IPS DF 19.7 (cell line): Measurements from ENCODE around the gene CLDN9.

Source experiments
- DNase-seq: peaks from one replicate; pipeline ENCODE4 v3.0.0-alpha.2; 2013; ENCODE audit warnings: low read depth, low spot score

The CLDN9 gene

DNA sequence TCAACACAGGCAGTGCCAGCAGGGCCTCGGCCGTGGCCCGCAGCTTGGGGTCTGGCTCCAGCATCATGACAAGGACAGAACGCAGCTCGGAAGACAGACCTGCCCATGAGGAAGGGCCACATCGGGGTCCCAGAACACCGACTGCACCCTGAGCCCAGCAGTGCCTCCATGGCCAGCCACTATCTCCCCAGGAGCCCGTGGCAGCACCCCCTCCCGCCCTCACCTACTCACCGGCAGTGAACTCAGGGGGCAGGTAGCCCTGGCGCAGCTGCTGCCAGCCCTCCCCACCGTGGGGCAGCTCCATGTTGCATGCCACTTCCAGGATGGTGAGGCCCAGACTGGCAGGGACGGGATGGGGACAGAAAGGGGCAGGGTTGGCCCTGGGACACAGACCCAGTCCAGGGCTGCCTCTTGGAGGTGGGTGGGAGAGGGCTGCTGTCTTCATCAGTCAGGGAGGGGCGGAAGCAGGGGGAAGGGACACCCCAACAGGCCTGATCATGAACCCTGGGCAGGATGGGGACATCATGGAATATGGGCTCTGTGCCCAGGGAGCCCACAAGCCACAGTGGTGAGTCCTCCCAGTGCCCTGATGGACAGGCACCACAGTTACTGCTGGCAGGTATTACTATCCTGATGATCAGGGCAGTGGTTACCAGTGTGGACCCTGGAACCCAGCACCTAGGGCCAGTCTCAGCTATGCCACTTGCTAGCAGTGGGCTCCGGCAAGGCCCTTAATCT lies 38.2 kb upstream of the CLDN9 start:
- DNase-seq, result no peak

DNA sequence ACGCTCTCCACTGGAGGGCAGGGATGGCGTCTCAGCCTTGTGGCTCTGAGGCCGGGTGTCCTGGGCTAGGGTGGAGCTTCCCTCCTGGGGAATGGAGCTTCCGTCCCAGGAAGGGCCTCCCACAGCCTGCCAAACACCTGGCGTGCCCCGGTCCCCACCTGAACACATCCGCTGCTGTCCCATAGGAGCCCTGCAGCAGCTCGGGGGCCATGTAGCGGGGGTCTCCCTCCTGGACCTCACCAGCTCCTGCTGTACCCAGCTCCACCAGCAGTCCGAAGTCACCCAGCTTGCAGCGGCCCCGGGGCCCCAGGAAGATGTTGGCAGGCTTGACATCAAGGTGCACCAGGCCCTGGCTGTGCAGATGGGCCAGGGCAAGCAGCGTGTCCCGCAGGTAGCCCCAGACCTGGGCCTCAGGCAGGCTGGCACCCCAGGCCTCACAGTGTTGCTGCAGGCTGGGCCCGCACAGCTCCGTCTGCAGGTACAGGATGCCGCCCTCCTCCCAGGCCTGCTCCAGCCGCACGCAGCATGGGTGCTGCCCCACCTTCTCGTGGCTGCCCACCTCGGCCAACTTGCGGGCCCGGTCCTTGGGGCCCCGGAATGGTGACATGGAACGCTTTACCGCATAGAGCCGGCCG lies 37.4 kb upstream of the CLDN9 start:
- no peak for DNase-seq

DNA sequence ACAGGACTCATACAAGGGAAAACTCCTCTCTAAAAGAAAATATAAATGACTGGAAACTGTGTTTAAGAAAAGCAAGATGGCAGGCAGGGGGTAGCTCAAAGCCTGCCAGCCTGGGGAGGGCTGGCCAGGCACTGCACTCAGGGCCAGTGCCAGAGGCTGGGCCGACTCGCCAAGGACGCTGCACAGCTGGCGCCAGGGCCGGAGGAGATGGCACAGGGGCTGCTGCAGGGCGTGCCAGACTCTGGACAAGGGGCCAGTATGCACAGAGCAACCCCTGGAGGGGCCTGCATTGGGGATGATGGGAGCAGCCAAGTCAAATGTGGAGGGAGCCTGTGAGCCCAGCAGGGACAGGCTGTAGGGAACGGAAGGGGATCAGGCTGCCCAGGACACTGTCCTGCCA lies 36.5 kb upstream of the CLDN9 start:
- no peak for DNase-seq

DNA sequence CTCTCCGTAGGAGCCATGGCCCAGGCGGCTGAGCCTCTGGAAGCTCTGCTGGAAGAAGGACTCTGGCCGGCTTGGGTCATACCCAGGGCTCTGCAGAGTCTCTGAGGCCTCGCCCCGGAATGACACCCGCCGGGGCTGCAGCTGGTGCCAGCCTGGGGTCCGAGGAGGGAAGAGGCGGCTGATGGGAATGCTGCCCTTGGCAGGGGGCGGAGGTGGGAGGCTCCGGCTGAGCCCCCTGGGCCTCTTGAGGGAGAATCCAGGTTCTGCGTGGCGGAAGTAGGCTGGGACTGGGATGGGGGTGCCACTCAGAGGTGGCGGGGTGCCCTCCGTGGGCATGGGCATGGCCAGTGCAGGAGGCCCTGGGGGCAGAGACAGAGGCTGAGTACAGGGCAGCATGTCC lies 36.0 kb upstream of the CLDN9 start:
- no peak for DNase-seq

DNA sequence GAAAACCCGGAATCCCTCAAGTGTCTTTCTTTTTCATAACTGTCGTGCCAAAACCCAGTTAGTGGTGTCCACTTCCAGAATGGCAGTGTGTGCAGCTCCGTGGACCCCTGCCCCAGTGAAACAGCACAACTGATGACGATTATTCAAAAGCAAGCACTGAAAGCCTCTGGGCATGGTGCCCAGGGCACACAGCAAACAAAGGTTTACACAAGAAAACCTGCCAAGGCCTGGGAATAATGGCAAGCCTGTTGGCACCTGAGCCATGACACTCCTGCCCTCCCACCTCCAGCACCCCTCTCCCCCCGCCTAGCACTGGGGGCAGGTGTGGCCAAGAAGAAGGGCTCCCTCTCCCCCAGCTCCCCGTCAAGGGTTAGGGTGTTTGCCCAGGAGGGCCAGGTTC lies 35.3 kb upstream of the CLDN9 start:
- no peak for DNase-seq

DNA sequence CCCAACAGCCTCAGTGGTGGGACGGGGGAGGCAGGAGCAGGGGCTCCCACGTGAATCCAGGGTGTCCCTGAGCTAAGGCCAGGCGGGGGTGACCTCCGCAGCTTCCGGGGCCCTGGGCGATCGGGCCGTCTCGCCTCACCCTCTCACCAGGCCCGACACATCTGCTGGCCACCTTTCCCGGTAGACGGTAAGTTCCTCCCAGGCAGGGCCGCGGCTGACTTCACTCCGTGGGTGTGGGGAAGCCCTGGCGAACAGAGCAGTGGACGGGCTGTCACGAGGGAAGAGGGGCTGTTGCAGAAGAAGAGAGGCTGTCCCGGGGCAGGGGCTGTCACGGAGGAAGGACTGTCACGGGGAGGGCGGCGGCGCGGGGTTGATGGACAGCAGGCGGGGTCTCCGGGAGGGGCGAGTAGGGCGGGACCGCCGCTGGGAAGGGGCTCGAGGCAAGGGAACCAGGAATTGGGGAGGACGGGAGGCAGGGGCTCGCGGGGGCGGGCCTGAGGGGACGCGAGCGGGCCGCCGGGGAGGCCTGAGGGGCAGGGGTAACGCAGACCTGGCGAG lies 33.0 kb upstream of the CLDN9 start:
- DNase-seq, result no peak

DNA sequence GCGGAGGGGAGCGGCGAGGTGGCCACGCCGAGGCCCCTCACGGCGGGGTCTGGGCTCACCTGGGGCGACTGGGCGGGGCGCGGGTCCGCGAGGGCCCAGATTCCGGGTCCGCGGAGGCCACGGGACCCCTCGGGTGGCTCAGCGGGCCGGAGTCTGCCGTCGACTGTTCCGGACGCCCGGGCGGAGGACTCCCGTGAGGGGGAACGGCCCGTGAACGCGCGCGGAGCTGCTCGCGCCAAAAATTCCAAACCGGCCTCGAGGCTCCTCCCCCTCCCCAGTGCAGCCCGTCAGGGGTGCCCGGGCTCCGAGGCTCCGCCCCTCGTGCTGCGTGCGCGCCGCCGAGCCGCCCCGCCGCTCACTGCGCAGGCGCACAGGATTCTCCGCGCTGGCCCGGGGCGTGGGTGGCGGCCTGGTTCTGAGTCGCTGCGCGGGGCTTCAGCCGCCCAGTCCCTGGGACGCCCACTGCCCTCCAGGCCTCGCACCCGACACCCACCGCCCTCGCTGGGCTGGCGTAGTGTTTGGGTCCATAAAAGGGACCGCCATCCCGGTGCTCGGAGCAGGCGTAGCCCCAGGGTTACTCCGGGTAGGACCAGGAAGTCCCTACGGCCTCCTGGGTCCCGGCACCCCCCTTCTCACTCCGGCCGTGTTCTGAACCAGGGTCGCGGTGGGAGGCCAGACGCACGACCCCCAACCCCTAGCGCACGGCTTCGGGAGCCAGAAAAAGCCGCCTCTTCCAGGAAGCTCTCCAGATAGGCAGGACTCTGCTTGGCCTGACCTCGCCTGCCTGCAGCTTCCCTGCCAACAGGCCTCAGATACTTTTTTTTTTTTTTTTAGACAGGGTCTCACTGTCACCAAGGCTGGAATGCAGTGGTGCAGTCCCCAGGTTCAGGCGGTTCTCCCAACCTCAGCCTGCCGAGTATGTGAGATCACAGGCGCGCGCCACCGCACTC lies 32.2 kb upstream of the CLDN9 start, which contains the start of gene PKMYT1:
TSS of gene PKMYT1 (minus strand) at position 220 of the 950 bp plus-strand sequence. CDS start 789 bp downstream, outside the sequence.
- no peak for DNase-seq

DNA sequence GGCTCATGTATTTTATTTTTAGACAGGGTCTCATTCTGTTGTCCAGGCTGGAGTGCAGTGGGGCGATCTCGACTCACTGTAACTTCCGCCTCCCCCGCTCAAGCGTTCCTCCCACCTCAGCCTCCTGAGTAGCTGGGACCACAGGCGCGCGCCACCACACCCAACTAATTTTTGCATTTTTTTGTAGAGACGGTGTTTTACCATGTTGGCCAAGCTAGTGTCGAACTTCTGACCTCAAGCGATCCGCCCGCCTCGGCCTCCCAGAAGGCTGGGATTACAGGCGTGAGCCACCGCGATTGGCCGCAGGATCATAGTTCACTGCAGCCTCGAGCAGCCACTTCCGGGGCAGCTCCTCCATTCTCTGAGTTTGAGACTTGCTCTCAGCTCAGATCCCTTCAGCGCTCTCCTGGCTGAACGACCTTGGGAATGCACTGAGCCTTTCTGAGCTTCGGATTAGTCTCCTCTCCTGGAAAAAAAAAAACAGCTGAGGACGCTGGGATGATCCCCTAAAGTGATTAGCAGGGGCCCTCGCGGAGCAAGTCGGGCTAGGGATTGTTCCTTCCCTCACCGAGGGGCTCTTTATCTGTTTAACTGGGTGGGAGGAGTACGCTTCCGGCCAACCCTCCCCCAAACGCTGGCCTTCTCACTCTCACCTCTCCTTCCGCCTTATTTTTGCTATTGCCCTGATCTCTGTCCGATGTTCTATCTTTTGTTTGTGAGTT lies 31.4 kb upstream of the CLDN9 start:
- DNase-seq, result no peak

DNA sequence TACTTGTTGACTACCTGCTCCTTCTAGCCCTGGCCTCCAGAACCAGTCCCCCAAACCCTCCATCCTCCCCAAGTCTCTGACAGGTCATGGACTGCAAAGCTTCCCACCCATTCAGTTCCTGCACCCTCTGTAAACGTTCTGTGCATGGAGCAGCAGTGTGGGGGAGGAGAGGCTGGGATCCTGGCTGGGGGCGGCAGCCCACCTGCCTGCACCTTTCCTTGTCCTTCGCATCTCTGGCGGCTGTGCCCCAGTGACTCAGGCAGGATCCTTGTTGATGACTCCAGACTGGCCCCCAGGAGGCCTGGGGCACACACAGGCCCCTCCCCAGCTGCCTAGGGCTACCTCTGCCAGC lies 30.8 kb upstream of the CLDN9 start:
- DNase-seq, result no peak

DNA sequence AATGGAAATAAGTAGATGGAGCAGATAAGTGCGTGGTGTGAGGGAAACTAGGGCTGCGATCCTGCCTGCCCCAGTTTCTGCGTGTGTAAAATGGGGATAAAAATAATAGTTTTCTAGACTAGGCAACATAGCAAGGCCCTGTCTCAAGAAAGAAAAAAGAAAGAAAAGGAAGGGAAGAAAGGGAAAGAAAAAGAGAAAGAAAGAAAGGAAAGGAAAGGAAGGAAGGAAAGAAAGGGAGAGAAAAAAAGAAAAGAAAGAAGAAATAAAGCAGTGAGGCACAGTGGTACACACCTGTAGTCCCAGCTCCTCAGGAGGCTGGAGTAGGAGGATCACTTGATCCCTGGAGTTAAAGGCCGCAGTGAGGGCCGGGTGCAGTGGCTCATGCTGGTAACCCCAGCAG lies 30.3 kb upstream of the CLDN9 start:
- DNase-seq, result no peak

DNA sequence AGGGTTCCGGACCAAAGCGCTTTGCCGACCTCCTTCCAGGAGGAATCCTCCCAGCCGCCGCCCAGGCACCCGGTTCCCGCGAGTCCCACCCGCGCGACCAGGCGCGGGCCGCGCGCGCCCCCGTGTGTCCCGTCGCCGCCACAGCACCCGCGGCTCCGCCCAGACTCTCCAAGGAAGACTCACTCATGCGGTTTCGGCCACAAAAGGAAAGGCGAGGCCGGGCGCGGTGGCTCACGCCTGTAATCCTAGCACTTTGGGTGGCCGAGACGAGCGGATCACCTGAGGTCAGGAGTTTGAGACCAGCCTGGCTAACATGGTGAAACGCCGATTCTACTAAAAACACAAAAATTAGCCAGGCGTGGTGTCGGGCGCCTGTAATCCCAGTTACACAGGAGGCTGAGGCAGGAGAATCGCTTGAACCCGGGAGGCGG lies 29.0 kb upstream of the CLDN9 start:
- DNase-seq, result no peak

DNA sequence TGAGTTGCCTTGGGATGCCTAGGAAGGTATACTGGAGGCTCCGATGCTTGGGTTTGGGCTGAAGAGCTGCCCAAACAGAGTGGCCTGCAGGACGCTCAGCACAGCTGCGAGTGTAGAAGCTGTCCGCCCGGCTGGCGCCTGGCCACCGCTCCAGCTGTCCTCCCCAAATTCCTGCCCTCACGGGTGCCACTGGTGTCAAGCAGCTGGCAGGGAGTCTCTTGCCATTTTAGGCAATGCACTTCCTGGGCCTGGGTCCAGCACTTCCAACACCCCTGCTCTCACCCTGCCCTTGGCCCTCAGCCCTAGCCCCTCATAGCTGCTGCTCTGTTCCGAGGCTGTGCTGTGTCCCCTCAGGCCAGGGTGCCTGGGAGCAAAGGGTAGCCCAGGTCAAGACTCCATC lies 27.3 kb upstream of the CLDN9 start:
- no peak for DNase-seq

DNA sequence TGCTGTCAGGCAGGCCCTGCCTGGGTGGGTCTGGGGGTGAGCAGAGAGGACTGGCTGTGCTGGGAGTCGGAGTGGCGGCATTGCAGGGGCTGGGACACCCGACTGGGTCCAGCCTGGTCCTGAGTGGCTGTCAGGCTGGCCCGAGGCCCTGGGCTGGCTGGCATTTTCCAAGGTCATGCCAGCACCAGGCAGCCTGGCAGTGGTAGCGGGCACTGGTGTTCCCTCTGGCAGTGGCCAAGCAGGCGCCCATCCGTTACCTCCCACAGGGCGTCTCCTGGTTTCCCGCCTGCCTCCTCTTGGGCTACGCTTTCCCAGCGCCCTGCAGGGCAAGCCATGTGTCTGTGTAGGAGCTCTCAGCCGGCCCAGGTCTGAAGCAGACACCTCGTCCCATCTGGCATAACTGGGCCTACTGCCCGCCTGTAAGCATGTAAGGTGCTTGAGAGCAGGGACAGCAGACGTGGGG lies 26.8 kb upstream of the CLDN9 start:
- DNase-seq, result no peak

DNA sequence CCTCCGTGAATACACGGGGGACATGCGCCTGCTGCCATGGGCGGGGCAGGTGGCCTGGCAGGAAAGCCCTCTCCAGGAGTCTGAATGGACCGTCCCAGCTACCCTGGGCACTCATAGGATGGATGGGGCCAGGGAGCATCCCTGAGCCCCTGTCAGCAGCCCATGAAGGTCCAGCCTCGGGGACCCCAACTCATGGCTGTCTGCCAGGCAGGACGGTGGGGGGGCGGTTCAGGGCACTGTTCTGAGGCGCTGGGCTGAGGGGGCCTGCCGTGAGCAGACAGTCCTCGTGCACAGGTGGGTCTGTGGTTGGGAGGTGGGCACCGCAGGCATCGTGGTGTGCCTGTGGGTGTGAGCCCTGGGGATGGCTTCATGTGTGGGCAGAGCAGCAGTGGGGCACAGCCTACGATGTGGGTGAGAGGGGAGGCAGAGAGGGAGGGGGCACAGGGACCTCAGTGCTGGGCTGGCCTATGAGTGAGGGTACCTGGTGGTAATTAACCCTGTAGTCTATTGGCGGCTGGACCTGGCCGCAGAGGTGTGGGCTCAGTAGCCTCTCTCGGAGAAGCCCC lies 26.0 kb upstream of the CLDN9 start:
- no peak for DNase-seq

DNA sequence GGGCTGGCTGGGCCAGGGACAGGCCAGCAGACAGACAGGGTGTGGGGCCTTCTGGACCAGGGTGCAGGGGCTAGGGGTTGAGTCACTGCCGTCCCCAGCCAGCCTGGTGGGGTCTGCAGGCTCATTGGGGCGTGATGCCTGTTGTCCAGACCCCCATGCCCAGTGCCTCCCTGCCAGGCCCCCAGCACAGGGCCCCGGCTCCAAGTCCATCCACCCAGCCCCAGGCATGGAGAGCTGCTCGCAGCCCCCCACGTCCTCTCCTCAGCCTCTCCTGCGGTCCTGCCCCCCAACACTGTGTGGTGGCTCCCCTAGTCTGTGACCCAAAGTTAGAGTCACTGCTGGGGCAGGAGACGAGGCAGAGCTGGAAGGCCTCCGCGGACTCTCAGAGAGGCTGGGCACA lies 25.4 kb upstream of the CLDN9 start:
- no peak for DNase-seq

DNA sequence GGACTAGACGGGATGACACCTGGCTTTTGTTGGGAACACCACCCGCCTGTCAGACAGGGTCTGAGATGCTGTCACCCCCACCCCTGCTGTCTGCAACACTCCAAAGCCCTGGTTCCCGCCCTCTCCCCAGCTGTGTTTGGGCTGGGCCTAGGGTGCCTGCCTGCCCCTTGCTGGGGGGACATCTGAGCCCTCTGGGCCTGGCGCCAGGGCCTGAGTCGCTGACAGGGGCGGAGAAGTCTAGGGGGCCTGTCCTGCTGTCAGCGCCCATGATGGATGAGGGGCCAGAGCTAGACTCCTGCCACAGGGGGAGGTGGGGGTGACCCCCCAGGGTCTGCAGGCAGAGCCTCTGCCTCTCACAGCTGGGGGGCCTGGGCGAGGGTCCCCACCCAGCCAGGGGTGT lies 24.9 kb upstream of the CLDN9 start:
- DNase-seq, result no peak

DNA sequence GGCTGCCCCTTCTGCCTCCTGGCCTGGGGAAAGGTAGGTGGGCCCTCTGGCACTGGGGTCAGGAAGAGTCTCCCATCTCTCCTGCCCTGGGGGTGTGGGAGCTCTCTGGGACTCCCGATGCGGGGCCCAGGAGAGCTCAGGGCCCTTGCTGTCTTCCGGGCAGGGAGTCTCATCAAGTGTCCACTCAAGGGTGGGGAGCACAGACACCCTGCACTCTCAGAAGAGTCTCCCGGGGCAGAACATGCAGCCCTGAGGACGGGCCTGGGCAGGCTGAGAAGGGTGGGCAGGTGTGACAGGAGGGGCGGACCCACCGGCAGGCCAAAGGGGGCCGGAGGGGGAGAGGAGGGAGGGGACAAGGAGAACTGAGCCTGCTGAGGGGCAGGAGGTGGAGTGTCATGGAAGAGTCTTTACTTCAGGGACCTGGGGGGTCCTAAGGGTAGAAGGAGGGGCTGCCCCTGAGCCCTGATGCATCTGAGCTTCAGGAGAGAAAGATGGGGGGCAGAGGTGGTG lies 24.1 kb upstream of the CLDN9 start:
- DNase-seq, result no peak

DNA sequence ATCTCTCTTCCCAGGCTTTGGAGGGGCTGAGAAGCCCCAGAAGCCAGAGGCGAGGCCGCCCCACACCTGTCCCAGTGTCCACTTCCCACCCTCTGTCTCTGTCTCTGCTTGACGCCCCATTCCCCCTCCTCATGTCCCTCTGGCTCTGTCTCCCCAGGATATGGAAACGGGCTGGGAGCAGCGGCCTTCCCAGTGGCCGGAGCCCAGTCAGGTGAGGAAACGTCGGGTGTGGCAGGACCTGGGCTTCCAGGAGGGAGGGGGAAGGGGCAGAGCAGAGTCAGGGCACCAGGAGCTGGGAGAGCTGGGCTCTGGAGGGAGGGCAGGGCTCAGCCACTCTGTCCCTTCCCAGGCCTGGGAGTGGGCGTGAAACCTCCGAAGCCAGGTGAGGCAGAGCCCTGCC lies 21.8 kb upstream of the CLDN9 start:
- no peak for DNase-seq

DNA sequence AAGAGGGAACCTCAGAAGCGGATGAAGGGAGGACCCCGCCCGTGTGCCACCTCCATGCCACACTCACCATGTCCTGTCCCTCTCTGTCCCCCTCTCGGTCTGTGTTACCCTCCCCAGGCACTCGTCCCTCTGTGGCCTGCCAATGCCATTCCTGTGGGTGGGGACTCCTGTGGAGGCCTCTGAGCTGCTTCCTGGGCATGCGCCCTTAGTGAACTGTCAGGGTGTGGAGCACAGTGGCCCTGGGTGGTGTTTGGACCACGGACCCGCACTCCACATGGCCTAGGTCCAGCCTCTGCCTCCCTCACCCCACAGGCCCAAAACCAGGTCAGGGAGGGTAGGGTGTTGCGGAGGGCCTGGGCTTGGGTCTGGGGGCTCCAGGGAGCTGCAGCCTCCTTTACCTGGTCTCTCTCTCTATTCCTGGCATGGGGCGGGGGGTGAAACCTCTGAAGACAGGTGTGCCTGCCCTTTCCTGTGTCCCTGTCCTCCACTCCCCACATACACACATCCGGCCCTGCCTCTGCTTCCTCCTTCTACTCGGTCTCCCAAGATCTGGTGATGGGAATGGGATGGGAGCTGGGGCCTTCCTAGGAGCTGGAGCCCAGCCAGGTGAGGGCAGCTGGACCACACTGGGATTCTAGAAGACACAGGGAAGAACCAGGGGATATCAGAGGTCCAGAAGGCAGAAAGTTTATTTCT lies 21.0 kb upstream of the CLDN9 start:
- no peak for DNase-seq

DNA sequence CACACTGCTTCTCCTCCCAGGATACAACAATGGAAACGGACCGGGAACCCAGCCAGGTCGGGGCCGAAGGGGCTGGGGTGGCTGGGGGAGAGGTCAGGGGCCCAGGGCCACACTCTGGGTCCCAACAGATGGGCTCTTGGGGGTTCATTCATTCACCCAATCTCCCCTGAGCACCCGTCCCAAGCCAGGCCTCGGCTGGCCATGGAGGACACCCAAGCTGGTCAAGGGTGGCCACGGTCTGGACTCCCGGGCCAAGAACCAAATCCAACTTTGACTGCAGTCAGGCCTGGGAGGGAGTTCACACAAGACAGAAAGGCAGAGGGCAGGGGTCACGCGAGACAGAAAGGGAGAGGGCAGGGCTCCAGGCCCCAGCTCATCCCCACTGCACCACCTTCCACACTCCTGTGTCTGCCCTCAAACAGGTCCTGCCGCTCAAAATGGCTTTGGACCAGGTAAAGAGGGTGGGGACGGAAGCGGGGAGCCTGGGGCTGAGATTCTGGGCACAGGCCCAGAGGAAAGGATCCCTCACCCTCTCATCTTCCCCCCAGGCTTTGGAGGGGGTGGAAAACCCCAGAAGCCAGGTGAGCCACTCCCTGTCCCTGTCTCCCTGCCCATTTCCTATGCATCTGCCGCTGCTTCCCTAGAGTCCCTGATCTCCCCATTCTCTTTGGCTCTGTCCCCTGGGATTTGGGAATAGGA lies 20.2 kb upstream of the CLDN9 start:
- DNase-seq, result no peak
